ENCODE data around the gene AGO4.

DNA sequence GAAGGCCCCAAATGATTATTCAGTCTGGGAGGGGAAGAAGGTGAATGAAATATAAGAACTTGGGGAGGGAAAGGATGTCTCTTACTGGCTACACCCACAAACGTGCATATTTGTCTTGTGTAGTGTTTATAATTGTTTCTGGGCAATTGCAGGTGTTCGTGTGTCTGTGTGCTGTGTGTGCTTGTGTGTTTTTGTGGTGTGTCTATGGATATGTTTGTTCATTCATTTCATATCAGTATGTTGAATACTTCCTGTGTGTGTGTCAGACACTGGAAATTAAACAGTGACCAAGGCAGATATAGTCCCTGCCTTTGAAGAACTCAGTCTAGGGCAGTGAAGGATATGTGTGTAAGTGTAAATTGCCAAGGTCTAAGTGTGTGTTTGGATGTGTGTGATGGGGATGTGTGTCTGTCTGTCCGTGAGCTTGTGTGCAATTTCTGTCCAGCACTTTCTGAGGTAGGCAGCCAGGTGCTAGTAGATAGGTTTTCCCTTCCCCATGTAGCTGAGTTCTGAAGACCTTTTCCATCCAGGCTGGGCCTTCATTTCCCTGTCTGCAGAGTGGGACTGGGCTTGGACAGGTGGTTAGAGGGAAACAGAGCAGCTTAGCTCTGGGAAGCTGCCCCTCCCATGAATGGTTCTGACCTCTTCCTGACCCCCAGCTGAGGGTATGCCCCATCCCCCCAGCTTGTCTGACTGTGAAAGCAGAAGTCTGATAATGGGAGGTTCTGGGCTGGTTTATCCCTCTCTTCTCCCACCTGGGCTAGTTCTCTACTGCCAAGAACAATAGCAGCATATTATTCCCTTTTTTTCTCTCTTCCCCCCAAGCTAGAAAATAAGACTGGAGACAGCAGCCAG, 79.0 kb downstream of the AGO4 start:
- TF ChIP-seq CTCF (conservative IDR thresholded peaks at IDR 0.05; ENCODE audit: low read depth, low read length) = no peak
- TF ChIP-seq EZH2 (IDR thresholded peaks at IDR 0.05; ENCODE audit: borderline replicate concordance, low read depth, low read length, poor library complexity, severe bottlenecking) = no peak

Data from A673 (cell line).